SU-DHL-6 (cell line): ENCODE measurements around the gene HOXD9.

Source experiments
- H2AFZ ChIP-seq: fragments of 200-600 bp; sonication (generic); 2 replicates; pipeline ENCODE4 v1.6.1; 2014; ENCODE audit warnings: low read depth, mild to moderate bottlenecking, moderate library complexity, mixed read lengths, antibody characterized with exemption, low read length; ENCODE audit not compliant: severe bottlenecking
- H3F3A ChIP-seq: fragments of 200-600 bp; shearing (Covaris generic); 2 replicates; pipeline ENCODE4 v1.6.0; 2016; ENCODE audit warnings: antibody characterized with exemption, mild to moderate bottlenecking; ENCODE audit not compliant: insufficient read depth
- H3K27ac ChIP-seq: fragments of 200-600 bp; sonication (generic); 2 replicates; pipeline ENCODE4 v1.5.1; 2016; ENCODE audit warnings: low read depth, mild to moderate bottlenecking, low read length, moderate library complexity, mixed read lengths
- H3K27me3 ChIP-seq: fragments of 200-600 bp; sonication (generic), shearing (Covaris generic); 2 replicates; pipeline ENCODE4 v1.6.0; 2014; ENCODE audit warnings: mild to moderate bottlenecking, low read length
- H3K36me3 ChIP-seq: fragments of 200-600 bp; sonication (generic); 2 replicates; pipeline ENCODE4 v1.6.1; 2014; ENCODE audit warnings: mild to moderate bottlenecking, low read length, mixed read lengths
- H3K4me2 ChIP-seq: fragments of 300-600, 200-600 bp; shearing (Covaris generic), sonication (generic); 2 replicates; pipeline ENCODE4 v1.6.0; 2014; ENCODE audit warnings: low read length, low read depth, mild to moderate bottlenecking; ENCODE audit not compliant: poor library complexity, severe bottlenecking
- H3K4me3 ChIP-seq: fragments of 200-600 bp; sonication (generic); 2 replicates; pipeline ENCODE4 v1.5.1; 2014; ENCODE audit warnings: antibody characterized with exemption, low read length, mild to moderate bottlenecking, mixed read lengths; ENCODE audit not compliant: insufficient read depth, poor library complexity, severe bottlenecking
- H3K79me2 ChIP-seq: fragments of 200-600 bp; sonication (generic); 2 replicates; pipeline ENCODE4 v1.6.1; 2014; ENCODE audit warnings: mild to moderate bottlenecking, low read length, moderate library complexity; ENCODE audit not compliant: insufficient read depth
- H3K9ac ChIP-seq: fragments of 200-600 bp; sonication (generic); 2 replicates; pipeline ENCODE4 v1.7.0; 2014; ENCODE audit warnings: mild to moderate bottlenecking, low read length
- H3K9me2 ChIP-seq: fragments of 200-600 bp; sonication (generic); replicated peaks from 2 replicates; pipeline ENCODE4 v1.6.1; 2014; ENCODE audit warnings: low read length; ENCODE audit not compliant: insufficient read depth
- H3K9me3 ChIP-seq: fragments of 200-600 bp; sonication (generic); 2 replicates; pipeline ENCODE4 v1.6.1; 2014; ENCODE audit warnings: low read length, mixed read lengths; ENCODE audit not compliant: insufficient read depth
- H4K20me1 ChIP-seq: fragments of 200-600 bp; sonication (generic); 2 replicates; pipeline ENCODE4 v1.6.1; 2014; ENCODE audit warnings: low read depth, mild to moderate bottlenecking, antibody characterized with exemption, low read length, moderate library complexity, mixed read lengths
- EZH2phosphoT487 ChIP-seq: fragments of 200-600 bp; sonication (generic), shearing (Covaris generic); conservative IDR thresholded peaks from 2 replicates; pipeline ENCODE4 v1.6.1; 2018; ENCODE audit warnings: mild to moderate bottlenecking, antibody characterized with exemption, low read length, moderate library complexity, mixed read lengths
- TF ChIP-seq, protein P1 (sequence below): fragments of 200-600 bp; sonication (generic); IDR thresholded peaks from one replicate; pipeline ENCODE4 v1.5.1; 2017; ENCODE audit warnings: antibody characterized with exemption, mild to moderate bottlenecking, low read length, moderate library complexity; ENCODE audit not compliant: insufficient read depth, poor library complexity, severe bottlenecking

The HOXD9 gene

DNA sequence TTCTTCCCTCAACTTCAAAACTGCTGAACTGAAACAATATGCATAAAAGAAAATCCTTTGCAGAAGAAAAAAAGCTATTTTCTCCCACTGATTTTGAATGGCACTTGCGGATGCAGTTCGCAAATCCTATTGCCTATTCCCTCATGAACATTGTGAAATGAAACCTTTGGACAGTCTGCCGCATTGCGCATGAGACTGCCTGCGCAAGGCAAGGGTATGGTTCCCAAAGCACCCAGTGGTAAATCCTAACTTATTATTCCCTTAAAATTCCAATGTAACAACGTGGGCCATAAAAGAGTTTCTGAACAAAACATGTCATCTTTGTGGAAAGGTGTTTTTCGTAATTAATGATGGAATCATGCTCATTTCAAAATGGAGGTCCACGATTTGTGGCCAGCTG, 15.4 kb downstream of the HOXD9 start:
- Histone ChIP-seq H3K4me3 (no peak overlapping the region), H3K27me3 (no peaks in the 10 kb centered on the region), H3K36me3 (no peaks in the 10 kb centered on the region)

DNA sequence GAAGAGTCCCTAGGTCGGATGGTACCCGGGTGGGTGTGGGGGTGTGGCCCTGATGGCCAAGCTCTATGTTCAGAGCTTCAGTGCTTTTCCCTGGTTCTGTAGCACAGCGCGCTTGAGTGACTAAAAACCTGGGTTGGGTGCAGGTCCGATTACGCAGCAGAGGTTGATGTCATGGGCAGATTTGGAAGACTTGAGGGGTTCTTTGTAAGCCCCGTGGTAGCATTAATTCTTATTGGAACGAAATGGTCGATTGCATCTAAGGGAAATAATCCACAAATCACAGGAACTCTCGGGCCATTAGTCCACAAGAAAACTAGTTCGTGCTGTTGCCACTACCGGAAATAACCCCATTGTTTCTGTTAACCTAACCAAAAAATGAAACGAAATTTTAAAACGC, 16.0 kb downstream of the HOXD9 start:
- Histone ChIP-seq H2AFZ (no peak overlapping the region), H4K20me1 (no peaks in the 10 kb centered on the region), H3K79me2 (no peaks in the 10 kb centered on the region), H3F3A (no peaks in the 10 kb centered on the region), H3K4me3 (no peak overlapping the region), H3K9me2 (no peaks in the 10 kb centered on the region), H3K9ac (no peak overlapping the region), H3K36me3 (no peaks in the 10 kb centered on the region), H3K9me3 (no peaks in the 10 kb centered on the region), H3K27me3 (no peaks in the 10 kb centered on the region), H3K4me2 (no peak overlapping the region), H3K27ac (no peak overlapping the region)
- TF ChIP-seq, protein P1, sequence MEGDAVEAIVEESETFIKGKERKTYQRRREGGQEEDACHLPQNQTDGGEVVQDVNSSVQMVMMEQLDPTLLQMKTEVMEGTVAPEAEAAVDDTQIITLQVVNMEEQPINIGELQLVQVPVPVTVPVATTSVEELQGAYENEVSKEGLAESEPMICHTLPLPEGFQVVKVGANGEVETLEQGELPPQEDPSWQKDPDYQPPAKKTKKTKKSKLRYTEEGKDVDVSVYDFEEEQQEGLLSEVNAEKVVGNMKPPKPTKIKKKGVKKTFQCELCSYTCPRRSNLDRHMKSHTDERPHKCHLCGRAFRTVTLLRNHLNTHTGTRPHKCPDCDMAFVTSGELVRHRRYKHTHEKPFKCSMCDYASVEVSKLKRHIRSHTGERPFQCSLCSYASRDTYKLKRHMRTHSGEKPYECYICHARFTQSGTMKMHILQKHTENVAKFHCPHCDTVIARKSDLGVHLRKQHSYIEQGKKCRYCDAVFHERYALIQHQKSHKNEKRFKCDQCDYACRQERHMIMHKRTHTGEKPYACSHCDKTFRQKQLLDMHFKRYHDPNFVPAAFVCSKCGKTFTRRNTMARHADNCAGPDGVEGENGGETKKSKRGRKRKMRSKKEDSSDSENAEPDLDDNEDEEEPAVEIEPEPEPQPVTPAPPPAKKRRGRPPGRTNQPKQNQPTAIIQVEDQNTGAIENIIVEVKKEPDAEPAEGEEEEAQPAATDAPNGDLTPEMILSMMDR: no peak
- no peak for TF ChIP-seq EZH2phosphoT487

More for the DNA sequence above, 15.4 kb downstream of the HOXD9 start:
- H3K9me3 ChIP-seq: no peaks in the 10 kb centered on the region
- H3K4me2 ChIP-seq: no peak overlapping the region
- H3F3A ChIP-seq: no peaks in the 10 kb centered on the region
- TF ChIP-seq EZH2phosphoT487: no peak
- no peaks in the 10 kb centered on the region for H3K79me2 ChIP-seq
- no peaks in the 10 kb centered on the region for H3K9me2 ChIP-seq
- no peak overlapping the region for H3K27ac ChIP-seq
- H4K20me1 ChIP-seq: no peaks in the 10 kb centered on the region
- no peak overlapping the region for H3K9ac ChIP-seq
- no peak overlapping the region for H2AFZ ChIP-seq

DNA sequence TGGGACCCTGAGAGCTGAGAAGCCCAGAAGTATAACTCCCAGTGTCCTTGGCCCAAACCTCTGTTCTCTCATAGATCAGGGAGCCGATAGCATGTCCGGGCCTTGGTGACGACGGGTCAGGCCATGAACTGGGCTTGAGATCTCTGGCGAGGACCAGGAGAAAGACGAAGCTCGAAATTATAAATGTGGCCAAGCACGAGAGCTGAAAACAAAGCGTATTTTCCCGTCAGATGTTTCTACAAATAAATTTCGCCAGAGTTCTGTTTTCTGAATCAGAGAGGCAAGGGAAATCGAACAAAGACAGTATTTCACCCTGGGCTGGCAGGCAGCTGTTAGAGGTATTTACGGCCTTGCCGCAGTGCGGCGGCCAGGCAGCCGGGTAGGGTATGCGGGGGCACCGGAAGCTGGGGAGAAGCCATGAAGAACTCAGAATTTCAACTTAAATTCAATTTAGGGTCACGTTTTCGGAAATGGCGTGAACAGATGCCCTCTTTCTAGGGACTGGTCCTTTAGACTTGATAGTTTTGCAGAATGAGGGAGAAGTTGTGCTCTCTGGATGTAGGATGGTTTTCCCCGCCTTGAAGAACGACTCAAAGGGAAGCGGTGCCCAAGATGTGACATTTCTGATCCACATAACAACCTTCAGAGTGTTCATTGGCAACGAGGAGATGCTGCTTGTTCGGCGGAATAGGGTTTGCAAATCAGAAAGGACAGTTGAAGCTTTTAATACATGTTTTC, 16.6 kb downstream of the HOXD9 start:
- Histone ChIP-seq H3K36me3 (no peaks in the 10 kb centered on the region), H3F3A (no peaks in the 10 kb centered on the region), H3K9ac (no peak overlapping the region), H2AFZ (no peak overlapping the region), H3K4me2 (no peak overlapping the region), H3K9me3 (no peaks in the 10 kb centered on the region), H3K4me3 (no peak overlapping the region), H4K20me1 (no peaks in the 10 kb centered on the region), H3K27ac (no peak overlapping the region), H3K27me3 (no peaks in the 10 kb centered on the region), H3K79me2 (no peaks in the 10 kb centered on the region), H3K9me2 (no peaks in the 10 kb centered on the region)
- no peak for TF ChIP-seq EZH2phosphoT487
- TF ChIP-seq, protein P1: no peak

DNA sequence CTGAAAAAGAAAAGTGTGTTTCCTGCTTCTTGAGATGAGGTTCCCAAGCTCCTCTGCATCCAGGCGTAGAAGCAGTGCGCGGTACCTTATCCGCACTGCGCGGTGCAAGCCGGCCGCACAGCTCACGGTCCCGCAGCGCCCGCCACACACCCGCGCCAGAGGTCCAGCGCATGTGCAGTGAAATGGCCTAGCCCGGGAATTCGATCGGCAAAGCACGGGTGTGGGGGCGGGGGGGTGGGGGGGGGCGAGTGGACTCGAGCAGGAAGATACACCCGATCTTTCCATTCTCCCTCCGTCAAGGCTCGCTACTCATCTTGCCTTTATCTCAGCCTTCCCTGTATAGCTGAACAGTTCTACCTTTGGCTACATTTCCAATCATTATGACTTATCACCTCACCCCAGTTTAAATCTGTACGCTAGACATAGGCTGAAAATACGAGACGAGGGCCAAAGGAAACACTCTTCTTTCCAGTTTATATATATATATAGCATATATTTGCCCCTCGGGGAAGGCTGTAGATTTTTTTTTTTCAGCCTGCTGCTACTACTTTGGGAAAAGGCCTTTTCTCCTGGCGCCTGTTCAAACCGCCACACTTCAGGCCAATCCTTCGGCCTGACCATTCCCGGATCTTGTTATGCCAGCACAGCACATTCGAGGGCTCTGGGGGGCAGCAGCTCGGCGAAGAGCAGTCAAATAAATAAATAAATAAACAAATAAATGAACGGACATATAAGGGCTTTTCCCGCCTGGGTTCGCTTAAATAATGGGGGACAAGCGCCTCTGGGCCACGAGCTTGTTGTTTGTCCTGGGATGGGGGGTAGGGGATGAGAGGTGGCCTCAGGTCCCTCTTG, 17.4 kb downstream of the HOXD9 start:
- H3K36me3 ChIP-seq: no peaks in the 10 kb centered on the region
- H3K4me3 ChIP-seq: no peak overlapping the region
- no peak for TF ChIP-seq EZH2phosphoT487
- TF ChIP-seq, protein P1: no peak
- H3K4me2 ChIP-seq: no peak overlapping the region
- no peaks in the 10 kb centered on the region for H3K27me3 ChIP-seq
- H3K9me2 ChIP-seq: no peaks in the 10 kb centered on the region
- H2AFZ ChIP-seq: no peak overlapping the region
- H3K79me2 ChIP-seq: no peaks in the 10 kb centered on the region
- no peak overlapping the region for H3K9ac ChIP-seq
- no peaks in the 10 kb centered on the region for H3K9me3 ChIP-seq
- no peak overlapping the region for H3K27ac ChIP-seq
- no peaks in the 10 kb centered on the region for H4K20me1 ChIP-seq
- H3F3A ChIP-seq: no peaks in the 10 kb centered on the region
